Measurements from ENCODE around the gene TYSND1. TPM values are rescaled to one million over a fixed set of nuclear protein-coding genes. Genes with fewer than 3 reads are reported as not detected.

The TYSND1 gene
- total RNA-seq, 1 experiment from 2014 or later: 16.5 TPM

DNA sequence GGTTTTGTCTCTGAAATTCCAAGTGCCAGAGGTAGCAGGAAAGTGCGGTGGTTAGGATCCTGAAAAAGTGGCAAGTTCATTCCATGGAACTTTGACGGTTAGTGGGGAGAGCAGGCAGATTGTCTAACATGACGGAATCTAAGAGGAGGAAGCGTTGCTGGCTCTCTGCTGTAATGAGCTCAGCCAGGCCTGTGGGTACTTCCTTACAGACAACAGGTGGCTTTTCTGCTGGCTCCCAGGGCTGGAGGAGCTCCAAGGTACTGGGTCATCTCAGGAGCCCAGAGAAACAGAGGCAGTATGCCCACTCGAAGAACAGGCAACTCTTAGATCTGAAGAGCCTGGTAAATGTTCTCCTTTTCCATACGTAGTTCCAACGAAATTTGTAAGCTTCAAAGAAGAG is 10.8 kb downstream of the TYSND1 start:
- intact Hi-C loops (cut with micrococcal nuclease): no loop called here
- Mint-ChIP-seq H3K36me3 (ENCODE audit: insufficient read depth, unreplicated experiment) (peaks cover 16% of the 10 kb centered on the region), H3K9me3 (ENCODE audit: unreplicated experiment) (no peaks in the 10 kb centered on the region), H3K4me3 (ENCODE audit: unreplicated experiment) (no peak overlapping the region), H3K4me1 (ENCODE audit: insufficient read depth, unreplicated experiment) (peaks cover 31% of the 10 kb centered on the region), H3K27ac (ENCODE audit: low read depth, unreplicated experiment) (no peak overlapping the region), H3K27me3 (ENCODE audit: insufficient read depth, unreplicated experiment) (no peaks in the 10 kb centered on the region)
- ChIA-PET CTCF (interaction anchor here (0.5 to 3.0 kb wide), 6 partner anchors 10 to 1426 kb away, joined by 3 to 17 read pairs (median 6); partner anchors contain the start of gene TYSND1), POLR2A (interaction anchor here (0.6 to 2.4 kb wide), 4 partner anchors 10 to 348 kb away, joined by 3 to 25 read pairs (median 4); partner anchors contain the start of genes PPA1 and TYSND1)
- TF ChIP-seq, protein P1, sequence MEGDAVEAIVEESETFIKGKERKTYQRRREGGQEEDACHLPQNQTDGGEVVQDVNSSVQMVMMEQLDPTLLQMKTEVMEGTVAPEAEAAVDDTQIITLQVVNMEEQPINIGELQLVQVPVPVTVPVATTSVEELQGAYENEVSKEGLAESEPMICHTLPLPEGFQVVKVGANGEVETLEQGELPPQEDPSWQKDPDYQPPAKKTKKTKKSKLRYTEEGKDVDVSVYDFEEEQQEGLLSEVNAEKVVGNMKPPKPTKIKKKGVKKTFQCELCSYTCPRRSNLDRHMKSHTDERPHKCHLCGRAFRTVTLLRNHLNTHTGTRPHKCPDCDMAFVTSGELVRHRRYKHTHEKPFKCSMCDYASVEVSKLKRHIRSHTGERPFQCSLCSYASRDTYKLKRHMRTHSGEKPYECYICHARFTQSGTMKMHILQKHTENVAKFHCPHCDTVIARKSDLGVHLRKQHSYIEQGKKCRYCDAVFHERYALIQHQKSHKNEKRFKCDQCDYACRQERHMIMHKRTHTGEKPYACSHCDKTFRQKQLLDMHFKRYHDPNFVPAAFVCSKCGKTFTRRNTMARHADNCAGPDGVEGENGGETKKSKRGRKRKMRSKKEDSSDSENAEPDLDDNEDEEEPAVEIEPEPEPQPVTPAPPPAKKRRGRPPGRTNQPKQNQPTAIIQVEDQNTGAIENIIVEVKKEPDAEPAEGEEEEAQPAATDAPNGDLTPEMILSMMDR (IDR thresholded peaks at IDR 0.05; ENCODE audit: unreplicated experiment): no peak
- no peak for DNase-seq (ENCODE audit: unreplicated experiment)
- no TSS peak for BruUV-seq (replicated peaks)

DNA sequence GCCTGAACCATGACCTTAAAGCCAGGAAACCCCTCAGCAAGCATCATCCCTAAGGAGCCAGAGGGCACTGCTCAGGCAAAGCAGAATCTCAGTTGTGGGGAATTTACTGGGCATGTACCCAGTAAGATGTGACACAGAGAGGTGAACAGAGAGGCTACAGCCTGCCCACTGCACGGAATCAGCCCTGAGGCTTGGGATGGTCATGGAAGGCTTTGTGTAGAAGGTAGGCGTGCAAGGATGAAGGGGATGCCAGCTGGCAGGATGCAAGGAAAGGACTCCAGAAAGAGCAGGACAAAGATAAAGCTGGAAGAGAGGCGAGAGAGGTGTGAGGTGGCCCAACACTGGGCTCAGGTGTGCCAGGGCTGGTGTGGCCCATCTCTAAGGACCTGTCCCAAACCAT is 11.5 kb downstream of the TYSND1 start:
- peaks cover 38% of the 10 kb centered on the region for H3K4me1 Mint-ChIP-seq (ENCODE audit: insufficient read depth, unreplicated experiment)
- no peak overlapping the region for H3K4me3 Mint-ChIP-seq (ENCODE audit: unreplicated experiment)
- H3K27ac Mint-ChIP-seq (ENCODE audit: low read depth, unreplicated experiment): no peak overlapping the region
- DNase-seq (ENCODE audit: unreplicated experiment): peak; percentile 21
- H3K36me3 Mint-ChIP-seq (ENCODE audit: insufficient read depth, unreplicated experiment): peaks cover 10% of the 10 kb centered on the region
- H3K9me3 Mint-ChIP-seq (ENCODE audit: unreplicated experiment): no peaks in the 10 kb centered on the region
- ChIA-PET CTCF (interaction anchor here (0.6 to 3.0 kb wide), 3 partner anchors 11 to 82 kb away, joined by 4 to 17 read pairs (median 9); partner anchors contain the start of gene TYSND1), POLR2A (interaction anchor here (0.6 to 3.3 kb wide), 5 partner anchors 11 to 348 kb away, joined by 3 to 33 read pairs (median 5); partner anchors contain the start of genes PPA1 and TYSND1)
- intact Hi-C loops (cut with micrococcal nuclease): no loop called here
- no peaks in the 10 kb centered on the region for H3K27me3 Mint-ChIP-seq (ENCODE audit: insufficient read depth, unreplicated experiment)
- TF ChIP-seq, protein P1 (IDR thresholded peaks at IDR 0.05; ENCODE audit: unreplicated experiment): no peak
- BruUV-seq (replicated peaks): no TSS peak

DNA sequence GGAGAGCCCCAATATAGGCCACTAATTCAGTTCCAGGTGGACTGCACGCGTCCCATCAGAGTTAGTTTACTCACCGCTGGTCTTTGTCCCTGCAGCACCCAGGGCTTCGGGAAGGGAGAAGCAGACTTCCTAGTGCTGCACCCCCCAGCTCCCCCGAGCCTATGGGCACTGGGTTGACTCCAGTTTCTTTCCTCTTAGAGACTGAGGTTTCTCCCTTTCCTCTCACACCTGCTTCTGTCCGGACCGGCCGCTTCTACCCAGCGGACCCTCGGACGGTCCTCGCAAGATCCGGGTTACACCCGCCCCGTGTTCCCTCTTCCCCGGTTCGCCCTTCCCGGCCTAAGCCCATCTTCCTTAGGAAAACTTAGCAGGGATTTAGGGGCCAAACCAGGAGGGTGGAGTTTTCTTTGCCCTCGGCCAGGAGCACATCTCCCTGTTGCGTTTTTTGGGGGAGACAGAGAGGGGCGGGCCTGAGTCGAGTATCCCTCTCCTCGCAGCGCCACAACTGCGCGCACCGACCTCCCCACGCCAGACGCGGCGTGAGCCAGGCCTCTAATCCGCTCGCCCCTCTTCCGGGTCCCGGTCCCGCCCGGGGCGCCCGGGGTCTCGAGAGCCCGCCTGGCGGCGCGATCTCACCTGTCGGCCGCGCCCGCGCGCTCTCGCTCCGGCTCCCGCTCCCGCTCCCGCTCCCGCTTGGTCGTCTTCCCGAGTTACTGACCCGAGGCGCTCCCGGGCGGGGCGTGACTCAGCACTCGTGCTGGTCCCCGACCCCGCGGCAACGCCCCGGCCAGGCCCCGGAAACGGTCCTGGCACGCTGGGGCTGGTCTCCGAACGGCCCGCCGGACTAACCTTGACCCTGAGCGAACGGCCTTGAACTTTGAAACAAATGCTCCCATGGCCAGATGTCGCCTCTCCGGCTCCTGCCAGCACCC is 14.1 kb downstream of the TYSND1 start, which contains the start of gene AIFM2:
Gene AIFM2, minus strand, starts transcription at position 728 of the 932 bp plus-strand sequence. CDS start 8,741 bp downstream, outside the sequence.
- peak within 1 kb of the TSS; percentile 91 for H3K27ac Mint-ChIP-seq (ENCODE audit: low read depth, unreplicated experiment)
- TF ChIP-seq, protein P1 (IDR thresholded peaks at IDR 0.05; ENCODE audit: unreplicated experiment): no peak
- DNase-seq (ENCODE audit: unreplicated experiment): peak; percentile 81
- ChIA-PET CTCF (interaction anchor here (3.0 to 8.0 kb wide), 2 partner anchors 15 to 17 kb away, joined by 9 to 81 read pairs; no protein-coding TSS in a partner anchor), POLR2A (interaction anchor here (0.7 to 3.3 kb wide), 5 partner anchors 10 to 405 kb away, joined by 3 to 33 read pairs (median 3); partner anchors contain the start of gene TYSND1)
- BruUV-seq (replicated peaks): no TSS peak
- intact Hi-C loops (cut with micrococcal nuclease): no loop called here
- no peaks in the 10 kb centered on the region for H3K27me3 Mint-ChIP-seq (ENCODE audit: insufficient read depth, unreplicated experiment)
- H3K4me1 Mint-ChIP-seq (ENCODE audit: insufficient read depth, unreplicated experiment): peaks cover 26% of the 10 kb centered on the region
- peak within 1 kb of the TSS; percentile 81 for H3K4me3 Mint-ChIP-seq (ENCODE audit: unreplicated experiment)
- no peaks in the 10 kb centered on the region for H3K36me3 Mint-ChIP-seq (ENCODE audit: insufficient read depth, unreplicated experiment)
- no peaks in the 10 kb centered on the region for H3K9me3 Mint-ChIP-seq (ENCODE audit: unreplicated experiment)

DNA sequence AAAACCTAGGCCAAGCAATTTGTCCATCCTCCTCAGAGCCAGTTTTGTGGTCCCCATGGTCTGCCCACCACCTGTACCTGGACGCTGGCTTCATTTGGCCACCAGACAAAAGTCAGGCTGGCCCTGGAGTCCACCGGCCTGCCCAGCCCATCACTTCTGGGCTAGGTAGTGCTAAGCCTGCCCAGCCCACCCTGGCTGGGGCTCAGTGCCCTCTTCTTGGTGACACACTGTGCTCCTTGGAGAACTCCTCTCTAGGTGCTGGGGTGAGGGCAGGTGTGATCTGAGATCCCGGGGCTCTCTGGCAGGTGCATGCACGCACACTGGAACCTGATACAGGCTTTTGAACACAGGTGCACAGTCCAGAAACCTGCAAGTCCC is 15.0 kb downstream of the TYSND1 start:
- H3K4me1 Mint-ChIP-seq (ENCODE audit: insufficient read depth, unreplicated experiment): peaks cover 26% of the 10 kb centered on the region
- DNase-seq (ENCODE audit: unreplicated experiment): peak; percentile 11
- H3K36me3 Mint-ChIP-seq (ENCODE audit: insufficient read depth, unreplicated experiment): no peaks in the 10 kb centered on the region
- H3K27me3 Mint-ChIP-seq (ENCODE audit: insufficient read depth, unreplicated experiment): no peaks in the 10 kb centered on the region
- POLR2A ChIA-PET: interaction anchor here (0.6 to 3.3 kb wide), 7 partner anchors 9 to 110 kb away, joined by 3 to 33 read pairs (median 3); partner anchors contain the start of gene TYSND1
- intact Hi-C loops (cut with micrococcal nuclease): no loop called here
- H3K27ac Mint-ChIP-seq (ENCODE audit: low read depth, unreplicated experiment): peak overlapping the region; percentile 91
- no peaks in the 10 kb centered on the region for H3K9me3 Mint-ChIP-seq (ENCODE audit: unreplicated experiment)
- TF ChIP-seq, protein P1 (IDR thresholded peaks at IDR 0.05; ENCODE audit: unreplicated experiment): no peak
- TSS peak; percentile 78 for BruUV-seq (replicated peaks)
- CTCF ChIA-PET: interaction anchor here (8.0 kb wide), 1 partner anchor 14 kb away, joined by 81 read pairs; no protein-coding TSS in a partner anchor
- H3K4me3 Mint-ChIP-seq (ENCODE audit: unreplicated experiment): peak overlapping the region; percentile 81
